Esophagus squamous epithelium (tissue), 5 donors: ENCODE measurements around the gene LRRIQ4. TPM values are rescaled to one million over a fixed set of nuclear protein-coding genes. Genes with fewer than 3 reads are reported as not detected.

Experiments used
- DNase-seq: peaks from one replicate; lab custom pipeline; 2025; lab: John Stamatoyannopoulos, UW
- H3K27ac ChIP-seq, 4 donors: fragments of 200-600 bp; sonication (generic); one replicate each; pipeline ENCODE4 v1.5.1; 2016 to 2019; ENCODE audit warnings: mild to moderate bottlenecking in 1 of 4
- H3K27me3 ChIP-seq, 4 donors: fragments of 200-600 bp; sonication (generic); 1 replicate in 3 of 4; 2 replicates in 1 of 4; pipeline versions ENCODE4 v1.5.1 to v1.6.0; 2017 to 2021; ENCODE audit warnings: antibody characterized with exemption in 1 of 4
- H3K36me3 ChIP-seq, 3 donors: fragments of 200-600 bp; sonication (generic); one replicate each; pipeline ENCODE4 v1.5.1; 2016 to 2019
- H3K4me1 ChIP-seq, 3 donors: fragments of 200-600 bp; sonication (generic); one replicate each; pipeline ENCODE4 v1.5.1; 2017 to 2019
- H3K4me3 ChIP-seq, 4 donors: fragments of 200-600 bp; sonication (generic); 1 replicate in 3 of 4; 2 replicates in 1 of 4; pipeline ENCODE4 v1.5.1; 2016 to 2019; ENCODE audit warnings: mild to moderate bottlenecking in 2 of 4, moderate library complexity in 1 of 4
- H3K9me3 ChIP-seq, 3 donors: fragments of 200-600 bp; sonication (generic); one replicate each; pipeline ENCODE4 v1.5.1; 2016 to 2019
- CTCF ChIP-seq, 6 experiments: fragments of 450-650 bp in 4 of 6; fragments of 200-600 bp in 2 of 6; sonication (generic) in 2 of 6; IDR thresholded peaks; one replicate each; pipeline ENCODE4 v1.5.1; 2016 to 2019; ENCODE audit warnings: antibody characterized with exemption in 6 of 6, mild to moderate bottlenecking in 4 of 6, moderate library complexity in 4 of 6
- POLR2A ChIP-seq, 4 donors: fragments of 450-650 bp; IDR thresholded peaks; one replicate each; pipeline ENCODE4 v1.6.1; 2017; ENCODE audit warnings: antibody characterized with exemption in 4 of 4, mild to moderate bottlenecking in 4 of 4, moderate library complexity in 3 of 4
- WGBS, 2 donors: methylation state at CpG; one replicate each; pipeline ENCODE4 v1.1.5; 2018; 5-methylcytosine and 5-hydroxymethylcytosine counted together
- intact Hi-C: fragments of 100-400 bp; cut with DNase I; formaldehyde crosslinking; loops from one replicate; pipeline ENCODE4 v1.15.0; 2022
- total RNA-seq, 4 donors: library from RNA; depleted of rRNA; stranded (reverse); fragments of >200 nt; gene quantifications; one replicate each; pipeline ENCODE4 v1.1.0, GENCODE V29; 2016
- donor health status: DM: yes; HTN: yes; CAD: no.

Gene LRRIQ4
- total RNA-seq, 4 donors from 2014 or later = not detected

- Histone ChIP-seq H3K27ac (no peak overlapping the region), H3K27me3 (peaks cover 0 to under 1% (median 0%) of the 10 kb centered on the region in 4 donors), H3K4me1 (no peaks in the 10 kb centered on the region), H3K9me3 (no peaks in the 10 kb centered on the region), H3K4me3 (no peak overlapping the region), H3K36me3 (no peaks in the 10 kb centered on the region)
- WGBS, 2 donors = 87 to 89% methylated on average over 4 of the region's 4 CpGs
- no peak for DNase-seq
- no peak for TF ChIP-seq POLR2A (IDR thresholded peaks at IDR 0.05)
- no peak for TF ChIP-seq CTCF (IDR thresholded peaks at IDR 0.05)
- intact Hi-C loops = no loop called here
Measured at GRCh38 chr3:169827712-169828111, 15.0 kb downstream of the LRRIQ4 start.

- Histone ChIP-seq H3K4me3 (no peak overlapping the region), H3K27me3 (no peaks in the 10 kb centered on the region), H3K4me1 (no peaks in the 10 kb centered on the region), H3K27ac (no peak overlapping the region), H3K36me3 (no peaks in the 10 kb centered on the region), H3K9me3 (no peaks in the 10 kb centered on the region)
- TF ChIP-seq CTCF (IDR thresholded peaks at IDR 0.05) (no peak), POLR2A (IDR thresholded peaks at IDR 0.05) (no peak)
- WGBS, 2 donors = 44 to 63% methylated on average over 1 of the region's 1 CpG
- DNase-seq = no peak
- intact Hi-C loops = no loop called here
Measured at GRCh38 chr3:169835533-169835932, 22.9 kb downstream of the LRRIQ4 start.

GRCh38 chr3:169836078-169836941, 23.6 kb downstream of the LRRIQ4 start:
- no peak overlapping the region for H3K27ac ChIP-seq
- TF ChIP-seq POLR2A (IDR thresholded peaks at IDR 0.05) (no peak), CTCF (IDR thresholded peaks at IDR 0.05) (no peak)
- WGBS, 2 donors = 67 to 82% methylated on average over 5 of the region's 5 CpGs
- H3K27me3 ChIP-seq = no peaks in the 10 kb centered on the region
- intact Hi-C loops = no loop called here
- H3K4me1 ChIP-seq = no peaks in the 10 kb centered on the region
- H3K4me3 ChIP-seq = no peak overlapping the region
- DNase-seq = no peak
- no peaks in the 10 kb centered on the region for H3K36me3 ChIP-seq
- no peaks in the 10 kb centered on the region for H3K9me3 ChIP-seq

GRCh38 chr3:169836942-169837275, 24.2 kb downstream of the LRRIQ4 start:
- Histone ChIP-seq H3K36me3 (no peaks in the 10 kb centered on the region), H3K9me3 (no peaks in the 10 kb centered on the region), H3K4me1 (no peaks in the 10 kb centered on the region), H3K27me3 (no peaks in the 10 kb centered on the region), H3K4me3 (no peak overlapping the region), H3K27ac (no peak overlapping the region)
- intact Hi-C loops = no loop called here
- TF ChIP-seq POLR2A (IDR thresholded peaks at IDR 0.05) = no peak
- TF ChIP-seq CTCF (IDR thresholded peaks at IDR 0.05) = no peak
- DNase-seq = no peak
- 77 to 78% methylated on average over 3 of the region's 3 CpGs for WGBS, 2 donors

- intact Hi-C loops = no loop called here
- Histone ChIP-seq H3K4me1 (no peaks in the 10 kb centered on the region), H3K27ac (no peak overlapping the region)
Measured at GRCh38 chr3:169838511-169839030, 25.9 kb downstream of the LRRIQ4 start.

More at GRCh38 chr3:169838511-169839030, 25.9 kb downstream of the LRRIQ4 start:
- Histone ChIP-seq H3K4me3 (no peak overlapping the region), H3K27me3 (no peaks in the 10 kb centered on the region), H3K9me3 (no peaks in the 10 kb centered on the region), H3K36me3 (no peaks in the 10 kb centered on the region)
- WGBS, 2 donors = 75 to 83% methylated on average over 1 of the region's 1 CpG
- DNase-seq = no peak
- no peak for TF ChIP-seq POLR2A (IDR thresholded peaks at IDR 0.05)
